CD4-positive, alpha-beta T cell (primary cell): ENCODE data around the gene CAMTA1. TPM values are rescaled to one million over a fixed set of nuclear protein-coding genes. Genes with fewer than 3 reads are reported as not detected.

Source experiments
- ATAC-seq: fragments of 200-7000 bp; cut with Tn5 transposase; one replicate; pipeline ENCODE4 v1.10.0; 2022; ENCODE audit warnings: mild to moderate bottlenecking; ENCODE audit not compliant: poor library complexity
- CTCF ChIA-PET: fragments of 350-600 bp; sonication (Branson Sonifier 250); formaldehyde crosslinking; loops from one replicate; lab custom pipeline; 2021; ENCODE audit warnings: antibody characterized with exemption, inconsistent platforms; lab: Charles Lee
- POLR2A ChIA-PET: fragments of 350-600 bp; sonication (Branson Sonifier 250); formaldehyde crosslinking; loops from one replicate; lab custom pipeline; 2021; ENCODE audit warnings: antibody characterized with exemption, inconsistent platforms; lab: Charles Lee
- DNase-seq, 14 experiments: peaks; one replicate each; pipeline ENCODE4 v3.0.0-alpha.2; 2013 to 2020; ENCODE audit warnings: mixed read lengths in 2 of 14
- H3K27ac ChIP-seq, 2 donors: one replicate each; pipeline versions ENCODE4 v1.5.1 to v1.7.0; 2013; ENCODE audit warnings: low read length in 2 of 2, low read depth in 1 of 2, mild to moderate bottlenecking in 1 of 2
- H3K27me3 ChIP-seq, 2 experiments: 1 replicate in 1 of 2; 2 replicates in 1 of 2; pipeline versions ENCODE4 v1.6.1 to v1.7.0; 2013; ENCODE audit warnings: low read length in 2 of 2, control low read depth in 1 of 2, mild to moderate bottlenecking in 1 of 2, moderate library complexity in 1 of 2; ENCODE audit not compliant: insufficient read depth in 2 of 2, control insufficient read depth in 1 of 2
- H3K36me3 ChIP-seq: one replicate; pipeline ENCODE4 v1.6.1; 2013; ENCODE audit warnings: low read length, control low read depth; ENCODE audit not compliant: insufficient read depth
- H3K4me1 ChIP-seq: one replicate; pipeline ENCODE4 v1.6.1; 2013; ENCODE audit warnings: low read length, control low read depth; ENCODE audit not compliant: insufficient read depth
- H3K4me3 ChIP-seq: one replicate; pipeline ENCODE4 v1.5.1; 2013; ENCODE audit warnings: mild to moderate bottlenecking, low read length, moderate library complexity
- H3K9me3 ChIP-seq, 2 experiments: 1 replicate in 1 of 2; 2 replicates in 1 of 2; pipeline versions ENCODE4 v1.6.1 to v1.7.0; 2013; ENCODE audit warnings: low read length in 2 of 2, mild to moderate bottlenecking in 2 of 2, control low read depth in 1 of 2, moderate library complexity in 1 of 2; ENCODE audit not compliant: control insufficient read depth in 1 of 2, insufficient read depth in 1 of 2
- H3K27ac Mint-ChIP-seq: one replicate; pipeline ENCODE4 v1.8.0; 2020; ENCODE audit warnings: mixed read lengths
- H3K27me3 Mint-ChIP-seq: one replicate; pipeline ENCODE4 v1.8.0; 2021; ENCODE audit warnings: mixed read lengths
- H3K36me3 Mint-ChIP-seq: one replicate; pipeline ENCODE4 v1.8.0; 2021; ENCODE audit warnings: low read depth, mixed read lengths
- H3K4me1 Mint-ChIP-seq: one replicate; pipeline ENCODE4 v1.8.0; 2021; ENCODE audit warnings: low read depth, mixed read lengths
- H3K4me3 Mint-ChIP-seq: one replicate; pipeline ENCODE4 v1.8.0; 2020; ENCODE audit warnings: mild to moderate bottlenecking, mixed read lengths
- H3K9me3 Mint-ChIP-seq: one replicate; pipeline ENCODE4 v1.8.0; 2020; ENCODE audit warnings: mixed read lengths
- CTCF ChIP-seq: fragments of 200-600 bp; IDR thresholded peaks from one replicate; pipeline ENCODE4 v1.8.0; 2022; ENCODE audit warnings: antibody characterized with exemption, mild to moderate bottlenecking
- intact Hi-C, 2 experiments: fragments of 100-400 bp; cut with DNase I in 1 of 2; cut with micrococcal nuclease in 1 of 2; formaldehyde crosslinking; loops; one replicate each; pipeline versions ENCODE4 v1.15.1 to v1.9.0; 2023 to 2025; cut with DNase I, micrococcal nuclease
- total RNA-seq, 174 experiments: library from RNA in 2 of 174; stranded (reverse) in 2 of 174; gene quantifications; one replicate each; pipeline ENCODE4 v1.2.3 and lab custom pipeline; 2021 to 2026

CAMTA1 gene
- total RNA-seq, 2 experiments from 2014 or later, result 38.6 to 39.3 TPM

GRCh38 chr1:7303554-7304317 lies 518.5 kb downstream of the CAMTA1 start:
- Mint-ChIP-seq H3K9me3 (peaks cover 15% of the 10 kb centered on the region), H3K4me3 (no peak overlapping the region), H3K36me3 (no peaks in the 10 kb centered on the region), H3K27ac (no peak overlapping the region), H3K4me1 (no peaks in the 10 kb centered on the region), H3K27me3 (peaks cover 16% of the 10 kb centered on the region)
- ATAC-seq (no peak), DNase-seq (no peak)
- ChIA-PET CTCF (no interaction called here), POLR2A (no interaction called here)
- Histone ChIP-seq H3K36me3 (no peaks in the 10 kb centered on the region), H3K27ac (no peak overlapping the region), H3K27me3 (no peaks in the 10 kb centered on the region), H3K4me1 (no peaks in the 10 kb centered on the region), H3K4me3 (no peak overlapping the region), H3K9me3 (peaks cover 0 to 7% of the 10 kb centered on the region in 2 experiments)
- intact Hi-C loops, result no loop called here
- no peak for TF ChIP-seq CTCF

GRCh38 chr1:7313081-7313546 lies 527.9 kb downstream of the CAMTA1 start:
- no peak for ATAC-seq
- no peak for TF ChIP-seq CTCF
- Histone ChIP-seq H3K36me3 (no peaks in the 10 kb centered on the region), H3K4me3 (no peak overlapping the region), H3K27ac (no peak overlapping the region), H3K9me3 (peaks cover 0 to 4% of the 10 kb centered on the region in 2 experiments), H3K27me3 (peaks cover 0 to 9% of the 10 kb centered on the region in 2 experiments), H3K4me1 (no peaks in the 10 kb centered on the region)
- no peak for DNase-seq
- Mint-ChIP-seq H3K36me3 (no peaks in the 10 kb centered on the region), H3K27me3 (peaks cover 28% of the 10 kb centered on the region), H3K4me1 (no peaks in the 10 kb centered on the region), H3K9me3 (peaks cover 8% of the 10 kb centered on the region), H3K27ac (no peak overlapping the region), H3K4me3 (no peak overlapping the region)
- ChIA-PET POLR2A (no interaction called here), CTCF (no interaction called here)
- intact Hi-C loops, result no loop called here

- no peak overlapping the region for H3K4me3 ChIP-seq
- Mint-ChIP-seq H3K4me1 (no peaks in the 10 kb centered on the region), H3K36me3 (no peaks in the 10 kb centered on the region), H3K9me3 (peaks cover 6% of the 10 kb centered on the region), H3K27ac (no peak overlapping the region), H3K27me3 (peaks cover 28% of the 10 kb centered on the region), H3K4me3 (no peak overlapping the region)
- intact Hi-C loops, result no loop called here
- DNase-seq (no peak), ATAC-seq (no peak)
- H3K27me3 ChIP-seq, result peaks cover 0 to 11% of the 10 kb centered on the region in 2 experiments
- TF ChIP-seq CTCF, result no peak
- H3K36me3 ChIP-seq, result no peaks in the 10 kb centered on the region
- peaks cover 0 to 4% of the 10 kb centered on the region in 2 experiments for H3K9me3 ChIP-seq
- no peaks in the 10 kb centered on the region for H3K4me1 ChIP-seq
- ChIA-PET POLR2A (no interaction called here), CTCF (no interaction called here)
- H3K27ac ChIP-seq, result no peak overlapping the region
Observed at GRCh38 chr1:7313826-7314225, 528.6 kb downstream of the CAMTA1 start.
